Activated CD8-positive, alpha-beta T cell treated with anti-CD3 and anti-CD28 coated beads, Interleukin-2, amount 10 ng/mL, durations not matched to agents 7 days and 5 days (primary cell): ENCODE measurements around the gene SUGP1. TPM values are rescaled to one million over a fixed set of nuclear protein-coding genes. Genes with fewer than 3 reads are reported as not detected.
"Not testable (repeated sequence)": the region's sequence is repeated elsewhere in the genome, so short reads cannot be mapped to it uniquely, and the experiment has no call there.

Experiments
- ATAC-seq: fragments of 150-1000 bp; cut with Tn5 transposase; one replicate; pipeline ENCODE4 v1.10.0; 2021; ENCODE audit warnings: moderate library complexity
- CTCF ChIA-PET: fragments of 350-600 bp; sonication (Branson Sonifier 250); formaldehyde crosslinking; loops from one replicate; lab custom pipeline; 2021; ENCODE audit warnings: antibody characterized with exemption; lab: Charles Lee
- POLR2A ChIA-PET: fragments of 350-600 bp; sonication (Branson Sonifier 250); formaldehyde crosslinking; loops from one replicate; lab custom pipeline; 2021; ENCODE audit warnings: antibody characterized with exemption; lab: Charles Lee
- DNase-seq: peaks from one replicate; pipeline ENCODE4 v3.0.0-alpha.2; 2020
- H3K27ac Mint-ChIP-seq: one replicate; pipeline ENCODE4 v1.8.0; 2021; ENCODE audit warnings: mild to moderate bottlenecking, mixed read lengths
- H3K27me3 Mint-ChIP-seq: one replicate; pipeline ENCODE4 v1.8.0; 2021; ENCODE audit warnings: low read depth, mixed read lengths
- H3K36me3 Mint-ChIP-seq: one replicate; pipeline ENCODE4 v1.8.0; 2021; ENCODE audit warnings: low read depth, mixed read lengths
- H3K4me1 Mint-ChIP-seq: one replicate; pipeline ENCODE4 v1.8.0; 2021; ENCODE audit warnings: low read depth, mixed read lengths
- H3K4me3 Mint-ChIP-seq: one replicate; pipeline ENCODE4 v1.8.0; 2021; ENCODE audit warnings: mild to moderate bottlenecking, mixed read lengths
- H3K9me3 Mint-ChIP-seq: one replicate; pipeline ENCODE4 v1.8.0; 2022; ENCODE audit warnings: mixed read lengths; ENCODE audit not compliant: insufficient read depth
- total RNA-seq, 2 experiments: library from RNA; stranded (reverse); gene quantifications; one replicate each; pipeline ENCODE4 v1.2.3, GENCODE V29; 2021

Gene SUGP1
- total RNA-seq, 2 experiments from 2014 or later = 58.9 to 60.9 TPM

GRCh38 chr19:19352823-19353222 is 32.5 kb upstream of the SUGP1 start:
- no peaks in the 10 kb centered on the region for H3K27me3 Mint-ChIP-seq
- peaks cover 33% of the 10 kb centered on the region for H3K36me3 Mint-ChIP-seq
- ChIA-PET POLR2A (interaction anchor here (0.6 to 0.7 kb wide), 2 partner anchors 22 to 721 kb away, joined by 3 read pairs; no protein-coding TSS in a partner anchor), CTCF (interaction anchor here (1.2 kb wide), 1 partner anchor 9 kb away, joined by 4 read pairs; no protein-coding TSS in a partner anchor)
- ATAC-seq = no peak
- DNase-seq = no peak
- H3K4me1 Mint-ChIP-seq = peaks cover 2% of the 10 kb centered on the region
- no peak overlapping the region for H3K27ac Mint-ChIP-seq
- no peak overlapping the region for H3K4me3 Mint-ChIP-seq
- no peaks in the 10 kb centered on the region for H3K9me3 Mint-ChIP-seq

- not testable (repeated sequence) for H3K9me3 Mint-ChIP-seq, H3K4me1 Mint-ChIP-seq, H3K27me3 Mint-ChIP-seq, H3K4me3 Mint-ChIP-seq, H3K27ac Mint-ChIP-seq, ATAC-seq, DNase-seq
- POLR2A ChIA-PET = interaction anchor here (1.1 to 1.2 kb wide), 2 partner anchors 13 to 165 kb away, joined by 3 to 4 read pairs; partner anchors contain the start of genes NDUFA13 and TSSK6
- CTCF ChIA-PET = interaction anchor here (1.0 kb wide), 1 partner anchor 11 kb away, joined by 4 read pairs; no protein-coding TSS in a partner anchor
- peaks cover 38% of the 10 kb centered on the region for H3K36me3 Mint-ChIP-seq
These were observed 30.4 kb upstream of the SUGP1 start for GRCh38 chr19:19350756-19351155.

- Mint-ChIP-seq H3K27ac (no peak overlapping the region), H3K4me1 (no peaks in the 10 kb centered on the region), H3K9me3 (no peaks in the 10 kb centered on the region), H3K36me3 (peaks cover 43% of the 10 kb centered on the region), H3K27me3 (no peaks in the 10 kb centered on the region), H3K4me3 (no peak overlapping the region)
- no peak for ATAC-seq
- no peak for DNase-seq
- POLR2A ChIA-PET = no interaction called here
- CTCF ChIA-PET = no interaction called here
These were observed 29.1 kb upstream of the SUGP1 start for GRCh38 chr19:19349365-19349764.

- Mint-ChIP-seq H3K36me3 (peaks cover 41% of the 10 kb centered on the region), H3K4me3 (no peak overlapping the region), H3K4me1 (no peaks in the 10 kb centered on the region), H3K9me3 (no peaks in the 10 kb centered on the region), H3K27me3 (no peaks in the 10 kb centered on the region), H3K27ac (no peak overlapping the region)
- POLR2A ChIA-PET = interaction anchor here (1.6 kb wide), 1 partner anchor 8 kb away, joined by 3 read pairs; no protein-coding TSS in a partner anchor
- no peak for ATAC-seq
- CTCF ChIA-PET = no interaction called here
- DNase-seq = no peak
These were observed 28.0 kb upstream of the SUGP1 start for GRCh38 chr19:19348266-19348665.

- Mint-ChIP-seq H3K9me3 (no peaks in the 10 kb centered on the region), H3K27ac (no peak overlapping the region), H3K36me3 (peaks cover 43% of the 10 kb centered on the region), H3K4me1 (no peaks in the 10 kb centered on the region), H3K27me3 (no peaks in the 10 kb centered on the region), H3K4me3 (no peak overlapping the region)
- CTCF ChIA-PET = no interaction called here
- DNase-seq (no peak), ATAC-seq (no peak)
- POLR2A ChIA-PET = interaction anchor here (1.6 kb wide), 1 partner anchor 9 kb away, joined by 3 read pairs; no protein-coding TSS in a partner anchor
These were observed 27.2 kb upstream of the SUGP1 start for GRCh38 chr19:19347401-19348110.

- peaks cover 43% of the 10 kb centered on the region for H3K36me3 Mint-ChIP-seq
- no peaks in the 10 kb centered on the region for H3K4me1 Mint-ChIP-seq
- H3K4me3 Mint-ChIP-seq = no peak overlapping the region
- H3K27ac Mint-ChIP-seq = no peak overlapping the region
- CTCF ChIA-PET = no interaction called here
- no peak for DNase-seq
- POLR2A ChIA-PET = no interaction called here
- ATAC-seq = no peak
- H3K27me3 Mint-ChIP-seq = no peaks in the 10 kb centered on the region
- H3K9me3 Mint-ChIP-seq = no peaks in the 10 kb centered on the region
These were observed 25.7 kb upstream of the SUGP1 start for GRCh38 chr19:19345970-19346369.

- H3K4me3 Mint-ChIP-seq = no peak overlapping the region
- H3K27me3 Mint-ChIP-seq = no peaks in the 10 kb centered on the region
- DNase-seq (no peak), ATAC-seq (no peak)
- CTCF ChIA-PET = no interaction called here
- H3K27ac Mint-ChIP-seq = no peak overlapping the region
- POLR2A ChIA-PET = no interaction called here
- no peaks in the 10 kb centered on the region for H3K4me1 Mint-ChIP-seq
- peaks cover 41% of the 10 kb centered on the region for H3K36me3 Mint-ChIP-seq
- H3K9me3 Mint-ChIP-seq = no peaks in the 10 kb centered on the region
These were observed 24.9 kb upstream of the SUGP1 start for GRCh38 chr19:19345232-19345631.

GRCh38 chr19:19343762-19344161 is 23.5 kb upstream of the SUGP1 start:
- Mint-ChIP-seq H3K36me3 (peaks cover 34% of the 10 kb centered on the region), H3K27ac (no peak overlapping the region), H3K4me1 (no peaks in the 10 kb centered on the region), H3K4me3 (no peak overlapping the region), H3K27me3 (no peaks in the 10 kb centered on the region), H3K9me3 (no peaks in the 10 kb centered on the region)
- ChIA-PET CTCF (no interaction called here), POLR2A (no interaction called here)
- ATAC-seq (no peak), DNase-seq (no peak)

- CTCF ChIA-PET = no interaction called here
- no peak overlapping the region for H3K27ac Mint-ChIP-seq
- DNase-seq = no peak
- no peaks in the 10 kb centered on the region for H3K9me3 Mint-ChIP-seq
- no peaks in the 10 kb centered on the region for H3K4me1 Mint-ChIP-seq
- no peaks in the 10 kb centered on the region for H3K27me3 Mint-ChIP-seq
- peaks cover 39% of the 10 kb centered on the region for H3K36me3 Mint-ChIP-seq
- no peak overlapping the region for H3K4me3 Mint-ChIP-seq
- POLR2A ChIA-PET = no interaction called here
- ATAC-seq = no peak
These were observed 22.7 kb upstream of the SUGP1 start for GRCh38 chr19:19343016-19343362.

GRCh38 chr19:19342086-19343015 is 22.0 kb upstream of the SUGP1 start:
- ChIA-PET CTCF (no interaction called here), POLR2A (no interaction called here)
- no peak overlapping the region for H3K4me3 Mint-ChIP-seq
- DNase-seq = no peak
- no peaks in the 10 kb centered on the region for H3K9me3 Mint-ChIP-seq
- peaks cover 40% of the 10 kb centered on the region for H3K36me3 Mint-ChIP-seq
- ATAC-seq = no peak
- H3K27me3 Mint-ChIP-seq = no peaks in the 10 kb centered on the region
- no peak overlapping the region for H3K27ac Mint-ChIP-seq
- no peaks in the 10 kb centered on the region for H3K4me1 Mint-ChIP-seq

- H3K36me3 Mint-ChIP-seq = peaks cover 34% of the 10 kb centered on the region
- CTCF ChIA-PET = interaction anchor here (1.2 kb wide), 1 partner anchor 155 kb away, joined by 3 read pairs; no protein-coding TSS in a partner anchor
- H3K27me3 Mint-ChIP-seq = no peaks in the 10 kb centered on the region
- H3K27ac Mint-ChIP-seq = no peak overlapping the region
- H3K4me1 Mint-ChIP-seq = no peaks in the 10 kb centered on the region
- no peak overlapping the region for H3K4me3 Mint-ChIP-seq
- no peak for ATAC-seq
- POLR2A ChIA-PET = no interaction called here
- no peaks in the 10 kb centered on the region for H3K9me3 Mint-ChIP-seq
- no peak for DNase-seq
These were observed 20.7 kb upstream of the SUGP1 start for GRCh38 chr19:19341026-19341425.

GRCh38 chr19:19338082-19338481 is 17.8 kb upstream of the SUGP1 start:
- ChIA-PET POLR2A (no interaction called here), CTCF (interaction anchor here (1.1 kb wide), 1 partner anchor 47 kb away, joined by 3 read pairs; no protein-coding TSS in a partner anchor)
- ATAC-seq = no peak
- peaks cover 27% of the 10 kb centered on the region for H3K36me3 Mint-ChIP-seq
- no peaks in the 10 kb centered on the region for H3K4me1 Mint-ChIP-seq
- H3K4me3 Mint-ChIP-seq = no peak overlapping the region
- no peak overlapping the region for H3K27ac Mint-ChIP-seq
- H3K27me3 Mint-ChIP-seq = no peaks in the 10 kb centered on the region
- DNase-seq = no peak
- H3K9me3 Mint-ChIP-seq = no peaks in the 10 kb centered on the region
